Ascending aorta (tissue), 2 donors: Measurements from ENCODE around the gene UBB. TPM values are rescaled to one million over a fixed set of nuclear protein-coding genes. Genes with fewer than 3 reads are reported as not detected.

Experiments
- DNase-seq, 2 donors: peaks; one replicate each; pipeline ENCODE4 v3.0.0-alpha.2; 2019; ENCODE audit warnings: low spot score in 2 of 2
- H3K27ac ChIP-seq, 2 donors: fragments of 200-600 bp; sonication (generic); one replicate each; pipeline ENCODE4 v1.5.1; 2016 to 2017; ENCODE audit warnings: mild to moderate bottlenecking in 1 of 2
- H3K27me3 ChIP-seq: fragments of 200-600 bp; sonication (generic); one replicate; pipeline ENCODE4 v1.5.1; 2017
- H3K36me3 ChIP-seq, 2 donors: fragments of 200-600 bp; sonication (generic); one replicate each; pipeline ENCODE4 v1.5.1; 2016
- H3K4me1 ChIP-seq, 2 donors: fragments of 200-600 bp; sonication (generic); one replicate each; pipeline ENCODE4 v1.5.1; 2016 to 2017; ENCODE audit warnings: mild to moderate bottlenecking in 1 of 2
- H3K4me3 ChIP-seq, 2 donors: fragments of 200-600 bp; sonication (generic); one replicate each; pipeline ENCODE4 v1.5.1; 2016 to 2017; ENCODE audit warnings: mild to moderate bottlenecking in 1 of 2
- H3K9me3 ChIP-seq, 2 donors: fragments of 200-600 bp; sonication (generic); one replicate each; pipeline ENCODE4 v1.5.1; 2016
- CTCF ChIP-seq, 3 experiments: fragments of 200-600 bp in 2 of 3; fragments of 450-650 bp in 1 of 3; sonication (generic) in 2 of 3; IDR thresholded peaks; one replicate each; pipeline ENCODE4 v1.5.1; 2016 to 2019; ENCODE audit warnings: antibody characterized with exemption in 3 of 3, mild to moderate bottlenecking in 1 of 3, moderate library complexity in 1 of 3
- intact Hi-C: fragments of 100-400 bp; cut with DNase I; formaldehyde crosslinking; loops from one replicate; pipeline ENCODE4 v1.15.1; 2023
- total RNA-seq: library from RNA; depleted of rRNA; stranded (reverse); fragments of >200 nt; gene quantifications from one replicate; pipeline ENCODE4 v1.1.0, GENCODE V29; 2016

Gene UBB
- total RNA-seq, 1 donor from 2014 or later = 615 TPM

- Histone ChIP-seq H3K36me3 (peaks cover 5 to 9% of the 10 kb centered on the region in 2 donors), H3K27me3 (no peaks in the 10 kb centered on the region), H3K9me3 (no peaks in the 10 kb centered on the region), H3K4me3 (peak overlapping the region; percentile 92 to 99), H3K4me1 (peaks cover 0 to 10% of the 10 kb centered on the region in 2 donors), H3K27ac (peak overlapping the region; percentile 63 to 73)
- no peak for TF ChIP-seq CTCF (IDR thresholded peaks at IDR 0.05)
- intact Hi-C loops = loop anchor here (2.0 to 5.0 kb wide), 3 partner anchors 65 to 137 kb away; partner anchors contain the start of gene NCOR1
- DNase-seq = no peak
Measured at GRCh38 chr17:16352303-16352666, 28.6 kb upstream of the UBB start.

GRCh38 chr17:16352667-16353316, 28.1 kb upstream of the UBB start:
- TF ChIP-seq CTCF (IDR thresholded peaks at IDR 0.05) = no peak
- peaks cover 0 to 10% of the 10 kb centered on the region in 2 donors for H3K4me1 ChIP-seq
- H3K27me3 ChIP-seq = no peaks in the 10 kb centered on the region
- peak in 1 of 2 donors; percentile 68 for DNase-seq
- intact Hi-C loops = loop anchor here (2.0 to 5.0 kb wide), 3 partner anchors 66 to 138 kb away; partner anchors contain the start of gene NCOR1
- peaks cover 5 to 9% of the 10 kb centered on the region in 2 donors for H3K36me3 ChIP-seq
- H3K9me3 ChIP-seq = no peaks in the 10 kb centered on the region
- peak overlapping the region; percentile 63 to 73 for H3K27ac ChIP-seq
- H3K4me3 ChIP-seq = peak overlapping the region; percentile 92 to 99

- H3K4me1 ChIP-seq = peaks cover 0 to 10% of the 10 kb centered on the region in 2 donors
- no peaks in the 10 kb centered on the region for H3K9me3 ChIP-seq
- no peaks in the 10 kb centered on the region for H3K27me3 ChIP-seq
- H3K4me3 ChIP-seq = peak within 1 kb of the TSS; percentile 92 to 99
- H3K36me3 ChIP-seq = peaks cover 0 to 8% of the 10 kb centered on the region in 2 donors
- no peak for TF ChIP-seq CTCF (IDR thresholded peaks at IDR 0.05)
- peak in 1 of 2 donors; percentile 65 for DNase-seq
- intact Hi-C loops = loop anchor here (2.0 to 5.0 kb wide), 3 partner anchors 67 to 139 kb away; partner anchors contain the start of gene NCOR1
- H3K27ac ChIP-seq = peak within 1 kb of the TSS; percentile 63 to 73
Measured at GRCh38 chr17:16353317-16354174, 27.3 kb upstream of the UBB start, which contains the start of gene CENPV. Gene CENPV (minus strand): TSS chr17:16353469. CDS start chr17:16353436, 33 bp downstream.

- no peaks in the 10 kb centered on the region for H3K9me3 ChIP-seq
- H3K36me3 ChIP-seq = peaks cover 0 to 1% of the 10 kb centered on the region in 2 donors
- H3K4me3 ChIP-seq = no peak overlapping the region
- H3K27me3 ChIP-seq = no peaks in the 10 kb centered on the region
- no peak overlapping the region for H3K27ac ChIP-seq
- DNase-seq = no peak
- TF ChIP-seq CTCF (IDR thresholded peaks at IDR 0.05) = no peak
- H3K4me1 ChIP-seq = peaks cover 0 to 10% of the 10 kb centered on the region in 2 donors
- intact Hi-C loops = loop anchor here (5.0 kb wide), 1 partner anchor 97 kb away; no protein-coding TSS in a partner anchor
Measured at GRCh38 chr17:16354585-16354984, 26.3 kb upstream of the UBB start.

- no peak overlapping the region for H3K4me3 ChIP-seq
- intact Hi-C loops = no loop called here
- no peak for TF ChIP-seq CTCF (IDR thresholded peaks at IDR 0.05)
- no peak overlapping the region for H3K27ac ChIP-seq
- peaks cover 0 to 2% of the 10 kb centered on the region in 2 donors for H3K4me1 ChIP-seq
- no peak for DNase-seq
- H3K27me3 ChIP-seq = no peaks in the 10 kb centered on the region
- no peaks in the 10 kb centered on the region for H3K36me3 ChIP-seq
- no peaks in the 10 kb centered on the region for H3K9me3 ChIP-seq
Measured at GRCh38 chr17:16358394-16358793, 22.5 kb upstream of the UBB start.
